Measurements from ENCODE around the gene SPATS2L. TPM values are rescaled to one million over a fixed set of nuclear protein-coding genes. Genes with fewer than 3 reads are reported as not detected.
A peak's percentile ranks its signal among the peaks of the same experiment; 100 is the strongest.

The SPATS2L gene
- total and polyA plus RNA-seq, 2 of the 13 experiments (the other 11 are each of a cell fraction or from before 2014, with no cell fraction given): 154 to 212 TPM

DNA sequence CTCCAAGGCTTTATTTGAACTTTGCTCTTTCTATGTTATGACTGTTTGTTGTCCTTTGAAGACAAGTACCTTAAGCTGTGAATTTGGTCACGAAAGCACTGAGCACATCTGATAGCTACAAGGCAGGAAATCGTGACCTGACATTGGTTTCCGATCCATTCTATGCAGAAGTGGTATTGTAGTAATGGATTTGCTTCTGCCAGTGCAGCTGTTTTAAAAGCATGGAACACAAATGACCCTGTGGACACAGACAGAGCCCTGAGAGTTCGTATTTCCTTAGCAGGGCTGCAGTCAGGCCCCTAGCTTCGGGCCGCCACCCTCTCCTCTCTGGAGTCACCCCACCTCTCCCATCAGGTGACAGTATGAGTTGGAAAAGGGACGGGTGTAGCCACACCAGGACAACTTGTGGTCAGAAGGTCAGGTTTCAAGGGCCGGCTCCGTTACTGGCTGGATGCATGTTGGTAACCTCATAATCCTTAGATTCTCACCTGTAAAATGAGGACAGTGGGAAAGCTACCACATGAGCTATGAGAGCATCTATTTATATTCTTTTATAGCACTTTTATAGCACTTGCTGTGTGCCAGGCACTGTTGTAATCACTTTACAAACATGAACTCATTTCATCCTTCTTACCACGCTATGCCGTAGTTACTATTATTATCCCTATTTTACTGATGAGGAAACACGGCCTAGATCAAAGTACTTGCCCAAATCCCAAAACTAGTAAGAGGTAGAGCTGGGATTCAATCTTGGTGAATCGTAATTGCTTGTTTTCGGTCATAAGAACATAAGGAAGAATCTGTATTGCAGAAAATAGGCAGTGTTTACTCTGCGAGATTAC, 70.2 kb downstream of the SPATS2L start (continued):
- TF ChIP-seq PAXIP1 (CRISPR knock-in tag; conservative IDR thresholded peaks at IDR 0.05) (0 out of 2 replicates have a peak, but pooled peaks have one; percentile 40), ZNF362 (CRISPR knock-in tag; IDR thresholded peaks at IDR 0.05; ENCODE audit: borderline replicate concordance) (no peak), ZNF235 (CRISPR knock-in tag; IDR thresholded peaks at IDR 0.05; ENCODE audit: borderline replicate concordance) (no peak), POLR2A (IDR thresholded peaks at IDR 0.05; ENCODE audit: insufficient read depth in 1 of 2, low read depth in 2 of 2, low read length in 2 of 2) (no peak), RFXAP (CRISPR knock-in tag; IDR thresholded peaks at IDR 0.05; ENCODE audit: borderline replicate concordance) (no peak), NFIC (IDR thresholded peaks at IDR 0.05; ENCODE audit: low read length) (no peak), TBX3 (IDR thresholded peaks at IDR 0.05; ENCODE audit: borderline replicate concordance) (peak; percentile 36; the same call in 1 of the 2 replicates), SMAD9 (CRISPR knock-in tag; IDR thresholded peaks at IDR 0.05) (no peak), ZSCAN5A (CRISPR knock-in tag; IDR thresholded peaks at IDR 0.05; ENCODE audit: borderline replicate concordance) (no peak), ZNF740 (CRISPR knock-in tag; IDR thresholded peaks at IDR 0.05) (no peak), FOSL2 (CRISPR knock-in tag; IDR thresholded peaks at IDR 0.05) (0 out of 2 replicates have a peak, but pooled peaks have one; percentile 10)
- TF ChIP-seq, protein P1, sequence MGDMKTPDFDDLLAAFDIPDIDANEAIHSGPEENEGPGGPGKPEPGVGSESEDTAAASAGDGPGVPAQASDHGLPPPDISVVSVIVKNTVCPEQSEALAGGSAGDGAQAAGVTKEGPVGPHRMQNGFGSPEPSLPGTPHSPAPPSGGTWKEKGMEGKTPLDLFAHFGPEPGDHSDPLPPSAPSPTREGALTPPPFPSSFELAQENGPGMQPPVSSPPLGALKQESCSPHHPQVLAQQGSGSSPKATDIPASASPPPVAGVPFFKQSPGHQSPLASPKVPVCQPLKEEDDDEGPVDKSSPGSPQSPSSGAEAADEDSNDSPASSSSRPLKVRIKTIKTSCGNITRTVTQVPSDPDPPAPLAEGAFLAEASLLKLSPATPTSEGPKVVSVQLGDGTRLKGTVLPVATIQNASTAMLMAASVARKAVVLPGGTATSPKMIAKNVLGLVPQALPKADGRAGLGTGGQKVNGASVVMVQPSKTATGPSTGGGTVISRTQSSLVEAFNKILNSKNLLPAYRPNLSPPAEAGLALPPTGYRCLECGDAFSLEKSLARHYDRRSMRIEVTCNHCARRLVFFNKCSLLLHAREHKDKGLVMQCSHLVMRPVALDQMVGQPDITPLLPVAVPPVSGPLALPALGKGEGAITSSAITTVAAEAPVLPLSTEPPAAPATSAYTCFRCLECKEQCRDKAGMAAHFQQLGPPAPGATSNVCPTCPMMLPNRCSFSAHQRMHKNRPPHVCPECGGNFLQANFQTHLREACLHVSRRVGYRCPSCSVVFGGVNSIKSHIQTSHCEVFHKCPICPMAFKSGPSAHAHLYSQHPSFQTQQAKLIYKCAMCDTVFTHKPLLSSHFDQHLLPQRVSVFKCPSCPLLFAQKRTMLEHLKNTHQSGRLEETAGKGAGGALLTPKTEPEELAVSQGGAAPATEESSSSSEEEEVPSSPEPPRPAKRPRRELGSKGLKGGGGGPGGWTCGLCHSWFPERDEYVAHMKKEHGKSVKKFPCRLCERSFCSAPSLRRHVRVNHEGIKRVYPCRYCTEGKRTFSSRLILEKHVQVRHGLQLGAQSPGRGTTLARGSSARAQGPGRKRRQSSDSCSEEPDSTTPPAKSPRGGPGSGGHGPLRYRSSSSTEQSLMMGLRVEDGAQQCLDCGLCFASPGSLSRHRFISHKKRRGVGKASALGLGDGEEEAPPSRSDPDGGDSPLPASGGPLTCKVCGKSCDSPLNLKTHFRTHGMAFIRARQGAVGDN (CRISPR knock-in tag; IDR thresholded peaks at IDR 0.05): peak; percentile 35
- TF ChIP-seq, protein P2, sequence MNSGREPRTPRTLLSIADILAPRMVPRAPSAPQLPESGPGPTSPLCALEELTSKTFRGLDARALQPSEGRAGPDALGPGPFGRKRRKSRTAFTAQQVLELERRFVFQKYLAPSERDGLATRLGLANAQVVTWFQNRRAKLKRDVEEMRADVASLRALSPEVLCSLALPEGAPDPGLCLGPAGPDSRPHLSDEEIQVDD (CRISPR knock-in tag; IDR thresholded peaks at IDR 0.05; ENCODE audit: borderline replicate concordance): no peak
